Endothelial cell of umbilical vein (primary cell): ENCODE measurements around the gene NUDT10. TPM values are rescaled to one million over a fixed set of nuclear protein-coding genes. Genes with fewer than 3 reads are reported as not detected.

Experiments used
- BruUV-seq: library from RNA; stranded (reverse); fragments of 400-500 nt; replicated peaks from 2 replicates; lab custom pipeline; 2021; lab: Mats Ljungman, UMichigan
- CTCF ChIA-PET: fragments of 300-600, 350-600 bp; sonication (Branson Sonifier 250); formaldehyde crosslinking; loops from one replicate; lab custom pipeline; 2021; ENCODE audit warnings: antibody characterized with exemption, inconsistent platforms; lab: Charles Lee
- POLR2A ChIA-PET: fragments of 300-600, 350-600 bp; sonication (Branson Sonifier 250); formaldehyde crosslinking; loops from one replicate; lab custom pipeline; 2021; ENCODE audit warnings: antibody characterized with exemption, inconsistent platforms; lab: Charles Lee
- DNase-seq: peaks from one replicate; pipeline ENCODE4 v3.0.0-alpha.2; 2011; ENCODE audit warnings: low read depth, low spot score
- FAIRE-seq: peaks from 2 replicates; lab custom pipeline; 2011; peaks lifted over from hg19 to GRCh38; lab: Jason Lieb, UNC
- H2AFZ ChIP-seq: 2 replicates; pipeline ENCODE4 v1.6.0; 2012; ENCODE audit warnings: low read depth, low read length, control low read depth, inconsistent platforms
- H3K27ac ChIP-seq: 2 replicates; pipeline ENCODE4 v1.5.1; 2011; ENCODE audit warnings: low read depth, mild to moderate bottlenecking, control low read depth, low read length, moderate library complexity; ENCODE audit not compliant: insufficient read depth
- H3K27me3 ChIP-seq, 2 experiments: 2 replicates each; pipeline versions ENCODE4 v1.6.0 to v1.6.1; 2011; ENCODE audit warnings: low read length in 2 of 2, mixed read lengths in 1 of 2; ENCODE audit not compliant: control insufficient read depth in 2 of 2, insufficient read depth in 2 of 2
- H3K36me3 ChIP-seq, 2 experiments: 2 replicates in 1 of 2; 3 replicates in 1 of 2; pipeline ENCODE4 v1.5.1; 2011; ENCODE audit warnings: low read length in 2 of 2, mild to moderate bottlenecking in 1 of 2, moderate library complexity in 1 of 2; ENCODE audit not compliant: control insufficient read depth in 2 of 2, insufficient read depth in 2 of 2; ENCODE audit errors: extremely low read depth in 1 of 2
- H3K4me1 ChIP-seq: 3 replicates; pipeline ENCODE4 v1.5.1; 2011; ENCODE audit warnings: mild to moderate bottlenecking, low read length; ENCODE audit not compliant: control insufficient read depth, insufficient read depth; ENCODE audit errors: extremely low read depth
- H3K4me2 ChIP-seq: 2 replicates; pipeline ENCODE4 v1.6.1; 2011; ENCODE audit warnings: low read length, control low read depth, mixed read lengths; ENCODE audit not compliant: insufficient read depth
- H3K4me3 ChIP-seq, 3 experiments: fragments of 200-600 bp in 1 of 3; sonication (generic), shearing (Covaris generic) in 1 of 3; replicated peaks in 1 of 3; 2 replicates each; pipeline ENCODE4 v1.5.1; 2011 to 2016; ENCODE audit warnings: control low read depth in 3 of 3, low read length in 3 of 3, mild to moderate bottlenecking in 2 of 3, inconsistent platforms in 1 of 3, low read depth in 1 of 3, moderate library complexity in 1 of 3; ENCODE audit not compliant: insufficient read depth in 1 of 3
- H3K79me2 ChIP-seq: 2 replicates; pipeline ENCODE4 v1.6.0; 2012; ENCODE audit warnings: low read length, inconsistent platforms; ENCODE audit not compliant: control insufficient read depth, insufficient read depth
- H3K9ac ChIP-seq: replicated peaks from 2 replicates; pipeline ENCODE3; 2011; ENCODE audit warnings: low read length, control low read depth; ENCODE audit not compliant: insufficient read depth; ENCODE audit errors: extremely low read depth
- H3K9me1 ChIP-seq: replicated peaks from 3 replicates; pipeline ENCODE4 v1.6.0; 2011; ENCODE audit warnings: mild to moderate bottlenecking, low read length; ENCODE audit not compliant: control insufficient read depth, insufficient read depth; ENCODE audit errors: extremely low read depth
- H3K9me3 ChIP-seq: replicated peaks from 2 replicates; pipeline ENCODE4 v1.5.1; 2012; ENCODE audit warnings: low read length, inconsistent platforms; ENCODE audit not compliant: control insufficient read depth, insufficient read depth
- H4K20me1 ChIP-seq: replicated peaks from 2 replicates; pipeline ENCODE3; 2011; ENCODE audit warnings: mild to moderate bottlenecking, low read length; ENCODE audit not compliant: control insufficient read depth, insufficient read depth; ENCODE audit errors: extremely low read depth
- CTCF ChIP-seq, 2 donors: IDR thresholded peaks; 1 replicate in 1 of 2; 2 replicates in 1 of 2; pipeline ENCODE4 v1.5.1; 2011; ENCODE audit warnings: low read length in 2 of 2, mild to moderate bottlenecking in 2 of 2, moderate library complexity in 2 of 2, control low read depth in 1 of 2, inconsistent platforms in 1 of 2, low read depth in 1 of 2; ENCODE audit not compliant: insufficient read depth in 1 of 2; ENCODE audit errors: extremely low read depth in 1 of 2
- EZH2 ChIP-seq: IDR thresholded peaks from 2 replicates; pipeline ENCODE4 v1.6.1; 2012; ENCODE audit warnings: borderline replicate concordance, low read depth, mild to moderate bottlenecking, moderate library complexity, low read length, inconsistent platforms; ENCODE audit not compliant: severe bottlenecking
- FOS ChIP-seq: IDR thresholded peaks from 2 replicates; pipeline ENCODE4 v1.6.1; 2011; ENCODE audit warnings: mild to moderate bottlenecking, low read length, moderate library complexity, borderline replicate concordance; ENCODE audit not compliant: insufficient read depth
- GATA2 ChIP-seq: IDR thresholded peaks from 2 replicates; pipeline ENCODE4 v1.7.0; 2011; ENCODE audit warnings: low read depth, mild to moderate bottlenecking, moderate library complexity, mixed read lengths, low read length; ENCODE audit not compliant: insufficient read length, insufficient read depth
- JUN ChIP-seq: IDR thresholded peaks from 2 replicates; pipeline ENCODE4 v1.6.1; 2011; ENCODE audit warnings: borderline replicate concordance, low read depth; ENCODE audit not compliant: insufficient read length, insufficient read depth
- MAX ChIP-seq: IDR thresholded peaks from 2 replicates; pipeline ENCODE4 v1.6.1; 2011; ENCODE audit not compliant: insufficient read depth, insufficient read length
- MYC ChIP-seq: IDR thresholded peaks from one replicate; pipeline ENCODE4 v1.6.1; 2011; ENCODE audit warnings: mild to moderate bottlenecking, low read depth, low read length
- POLR2A ChIP-seq: IDR thresholded peaks from 2 replicates; pipeline ENCODE4 v1.6.1; 2012; ENCODE audit warnings: low read depth, mild to moderate bottlenecking, control low read depth, low read length
- POLR2AphosphoS5 ChIP-seq: IDR thresholded peaks from 2 replicates; pipeline ENCODE4 v1.6.1; 2012; ENCODE audit warnings: low read depth, mild to moderate bottlenecking, control low read depth, low read length, moderate library complexity; ENCODE audit not compliant: insufficient read depth
- dilution Hi-C: fragments of 300-500 bp; cut with MboI; formaldehyde crosslinking; loops from one replicate; pipeline ENCODE4 v1.15.0; 2019; ENCODE audit warnings: low sequenced_read_pairs; ENCODE audit not compliant: extremely low pct_ligation_motif_present
- intact Hi-C: fragments of 100-400 bp; cut with micrococcal nuclease; formaldehyde crosslinking; loops from one replicate; pipeline ENCODE4 v1.10.0; 2022
- polyA plus RNA-seq, 4 experiments: library from polyadenylated mRNA; depleted of rRNA in 3 of 4; stranded (reverse) in 3 of 4; unstranded in 1 of 4; fragments of >200 nt; gene quantifications; 2 replicates each; pipeline versions ENCODE4 v1.2.1 to v1.2.3, GENCODE V29; 2011 to 2012; ENCODE audit warnings: missing spikeins in 1 of 4
- total RNA-seq: library from RNA; stranded (reverse); gene quantifications from 2 replicates; pipeline ENCODE4 v1.2.3, GENCODE V29; 2021

The NUDT10 gene
- total and polyA plus RNA-seq, 2 donors (not counting 3 experiments of a cell fraction or from before 2014, with no cell fraction given) = 0.22 TPM; not detected in 1

GRCh38 chrX:51292421-51292820 is 40.2 kb upstream of the NUDT10 start:
- no peak overlapping the region for H2AFZ ChIP-seq

More at GRCh38 chrX:51292421-51292820, 40.2 kb upstream of the NUDT10 start:
- H3K9me1 ChIP-seq = no peaks in the 10 kb centered on the region
- dilution Hi-C loops (no loop called here), intact Hi-C loops (no loop called here)
- H3K9me3 ChIP-seq = no peaks in the 10 kb centered on the region
- H3K27me3 ChIP-seq = no peaks in the 10 kb centered on the region
- H3K4me3 ChIP-seq = no peak overlapping the region
- FAIRE-seq (no peak), DNase-seq (no peak)
- no peaks in the 10 kb centered on the region for H3K4me1 ChIP-seq
- no peaks in the 10 kb centered on the region for H3K79me2 ChIP-seq
- ChIA-PET CTCF (no interaction called here), POLR2A (no interaction called here)
- H3K27ac ChIP-seq = no peak overlapping the region
- H3K4me2 ChIP-seq = no peak overlapping the region
- H3K36me3 ChIP-seq = no peaks in the 10 kb centered on the region
- BruUV-seq = no TSS peak
- TF ChIP-seq MYC (no peak), GATA2 (no peak), POLR2AphosphoS5 (no peak), POLR2A (no peak), JUN (no peak), FOS (no peak), CTCF (IDR thresholded peaks at IDR 0.05; ENCODE audit: extremely low read depth in 1 of 2, insufficient read depth in 1 of 2, low read depth in 1 of 2, low read length in 2 of 2) (no peak), MAX (no peak), EZH2 (no peak)
- H4K20me1 ChIP-seq = no peaks in the 10 kb centered on the region
- H3K9ac ChIP-seq = no peak overlapping the region
